Bronchial epithelial cell (primary cell): ENCODE data around the gene MAP7D2. TPM values are rescaled to one million over a fixed set of nuclear protein-coding genes. Genes with fewer than 3 reads are reported as not detected.

Experiments
- DNase-seq: peaks from one replicate; pipeline ENCODE4 v3.0.0-alpha.2; 2010; ENCODE audit warnings: low read depth
- FAIRE-seq: peaks from 2 replicates; lab custom pipeline; 2011; peaks lifted over from hg19 to GRCh38; lab: Jason Lieb, UNC
- H3K27me3 ChIP-seq: 2 replicates; pipeline ENCODE4 v1.5.1; 2011; ENCODE audit warnings: low read length; ENCODE audit not compliant: control insufficient read depth, insufficient read depth
- H3K36me3 ChIP-seq: 2 replicates; pipeline ENCODE4 v1.5.1; 2011; ENCODE audit warnings: low read length; ENCODE audit not compliant: control insufficient read depth, insufficient read depth
- H3K4me3 ChIP-seq: 2 replicates; pipeline ENCODE4 v1.5.1; 2011; ENCODE audit warnings: mild to moderate bottlenecking, low read depth, low read length, control low read depth
- CTCF ChIP-seq: IDR thresholded peaks from 2 replicates; pipeline ENCODE4 v1.5.1; 2011; ENCODE audit warnings: mild to moderate bottlenecking, moderate library complexity, low read length, control low read depth, inconsistent platforms; ENCODE audit not compliant: insufficient read depth, severe bottlenecking
- total RNA-seq: library from RNA; depleted of rRNA; stranded (reverse); fragments of >200 nt; gene quantifications from 2 replicates; pipeline ENCODE4 v1.2.1, GENCODE V29; 2014

The MAP7D2 gene
- total RNA-seq, 1 donor from 2014 or later = under 0.01 TPM

DNA sequence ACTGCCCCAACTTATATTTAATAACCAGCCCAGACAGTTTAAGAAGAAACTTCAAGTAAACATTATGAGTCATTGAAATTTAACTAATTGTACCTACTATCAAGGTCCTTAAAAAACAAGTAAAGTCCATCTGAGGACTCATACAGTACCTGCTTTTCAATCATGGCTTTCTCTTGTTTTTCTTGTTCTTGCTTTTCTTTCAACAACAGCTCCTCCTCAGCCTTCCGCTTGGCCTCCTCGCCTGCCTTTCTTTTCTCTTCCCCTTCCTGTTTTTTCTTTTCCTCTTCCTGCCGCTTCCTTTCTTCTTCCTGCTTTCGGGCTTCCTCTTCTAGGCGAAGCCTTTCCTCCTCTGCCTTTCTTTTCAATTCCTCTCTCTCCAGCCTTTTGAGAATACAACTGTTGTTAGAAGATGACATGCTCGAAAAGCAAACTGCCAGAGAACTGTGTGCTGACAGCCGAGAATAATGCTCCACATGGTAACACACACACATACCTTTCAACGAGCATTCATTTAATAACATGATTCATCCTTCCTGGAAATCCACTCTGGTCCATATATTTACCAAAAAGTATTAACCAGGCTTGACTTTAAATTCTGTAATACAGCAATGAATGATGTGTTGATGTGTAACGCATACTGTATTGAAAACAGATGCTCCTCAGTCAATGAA is 100.6 kb downstream of the MAP7D2 start:
- no peak for DNase-seq
- no peak for TF ChIP-seq CTCF
- no peak for FAIRE-seq
- H3K4me3 ChIP-seq = no peak overlapping the region
- H3K36me3 ChIP-seq = no peaks in the 10 kb centered on the region
- no peaks in the 10 kb centered on the region for H3K27me3 ChIP-seq

GRCh38 chrX:20015422-20015821 is 101.3 kb downstream of the MAP7D2 start:
- DNase-seq (no peak), FAIRE-seq (no peak)
- no peaks in the 10 kb centered on the region for H3K27me3 ChIP-seq
- no peak overlapping the region for H3K4me3 ChIP-seq
- no peak for TF ChIP-seq CTCF
- no peaks in the 10 kb centered on the region for H3K36me3 ChIP-seq

- no peak for TF ChIP-seq CTCF
- no peaks in the 10 kb centered on the region for H3K27me3 ChIP-seq
- no peaks in the 10 kb centered on the region for H3K36me3 ChIP-seq
- H3K4me3 ChIP-seq = no peak overlapping the region
- DNase-seq (no peak), FAIRE-seq (no peak)
These were observed 105.1 kb downstream of the MAP7D2 start for GRCh38 chrX:20011608-20012007.

DNA sequence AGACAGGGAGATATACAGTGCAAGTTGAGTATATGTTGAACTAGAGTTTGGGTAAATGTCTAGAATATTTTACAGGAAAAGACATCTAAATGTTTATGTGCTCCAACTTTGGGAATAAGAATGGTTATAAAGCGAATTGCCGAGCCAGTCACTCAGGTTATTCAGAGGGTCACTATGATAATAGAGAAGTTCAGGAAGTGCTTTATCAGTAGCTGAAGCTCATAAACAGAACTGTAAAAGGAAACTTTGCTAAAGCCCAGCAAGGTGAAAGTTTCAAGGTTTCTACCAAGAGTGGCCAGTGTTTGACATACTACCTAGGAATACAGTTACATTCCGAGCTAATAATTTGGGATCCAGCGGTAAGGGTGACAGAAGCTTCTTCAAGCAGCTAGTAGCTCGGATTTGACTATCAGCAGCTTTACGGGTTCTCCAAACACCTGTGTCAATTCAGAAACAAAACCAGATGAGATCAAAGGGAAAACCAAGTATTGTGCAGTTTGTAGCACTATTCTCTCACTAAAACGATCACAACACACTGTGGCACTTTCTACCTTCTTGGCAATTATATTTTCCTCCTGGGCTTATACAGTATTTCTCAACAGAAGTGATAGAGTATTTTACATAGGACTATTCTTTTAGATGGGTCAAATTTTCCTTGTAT is 108.6 kb downstream of the MAP7D2 start:
- no peak for TF ChIP-seq CTCF
- Histone ChIP-seq H3K27me3 (no peaks in the 10 kb centered on the region), H3K4me3 (no peak overlapping the region), H3K36me3 (no peaks in the 10 kb centered on the region)
- no peak for FAIRE-seq
- DNase-seq = no peak

DNA sequence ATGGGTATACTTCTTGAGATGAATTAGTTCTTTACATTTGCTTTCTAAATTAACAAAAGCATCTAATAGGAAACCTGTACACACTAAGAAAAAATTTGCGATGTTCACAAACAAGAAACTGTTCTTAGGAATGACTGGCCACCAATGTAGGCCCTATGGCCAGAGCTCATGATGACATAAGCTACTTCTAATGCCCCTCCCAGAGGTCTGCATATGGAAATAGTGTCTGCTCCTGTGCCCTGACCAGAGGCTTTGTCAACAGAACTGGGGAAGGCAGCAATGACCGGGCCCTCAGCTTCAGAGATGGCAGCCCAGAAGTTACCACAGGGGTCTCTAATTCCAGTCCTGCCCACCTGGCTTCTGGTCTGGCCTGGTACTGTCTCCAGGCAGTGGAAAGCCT is 110.8 kb downstream of the MAP7D2 start:
- no peak overlapping the region for H3K4me3 ChIP-seq
- no peak for TF ChIP-seq CTCF
- no peak for DNase-seq
- no peaks in the 10 kb centered on the region for H3K27me3 ChIP-seq
- FAIRE-seq = no peak
- no peaks in the 10 kb centered on the region for H3K36me3 ChIP-seq

- TF ChIP-seq CTCF = no peak
- no peak for DNase-seq
- H3K36me3 ChIP-seq = no peaks in the 10 kb centered on the region
- no peaks in the 10 kb centered on the region for H3K27me3 ChIP-seq
- FAIRE-seq = no peak
- H3K4me3 ChIP-seq = no peak overlapping the region
These were observed 115.1 kb downstream of the MAP7D2 start for GRCh38 chrX:20001588-20001987.
